Right lobe of liver (tissue), 4 donors: Measurements from ENCODE around the gene RAP1GAP.

ENCODE experiments used
- POLR2A ChIP-seq: fragments of 450-650 bp; IDR thresholded peaks from one replicate; pipeline ENCODE4 v1.6.1; 2017; ENCODE audit warnings: antibody characterized with exemption, mild to moderate bottlenecking
- TF ChIP-seq, protein P1 (sequence below), 4 donors: fragments of 200-600 bp in 3 of 4; fragments of 450-650 bp in 1 of 4; IDR thresholded peaks; one replicate each; pipeline versions ENCODE4 v1.5.1 to v1.8.0; 2016 to 2022; ENCODE audit warnings: antibody characterized with exemption in 4 of 4, mild to moderate bottlenecking in 2 of 4
- donor health status: DM: no; HTN: no; CAD: no.
- donor health status: DM: no; HTN: no; CAD: no.
- donor health status: DM: no; HTN: yes; CAD: no.

DNA sequence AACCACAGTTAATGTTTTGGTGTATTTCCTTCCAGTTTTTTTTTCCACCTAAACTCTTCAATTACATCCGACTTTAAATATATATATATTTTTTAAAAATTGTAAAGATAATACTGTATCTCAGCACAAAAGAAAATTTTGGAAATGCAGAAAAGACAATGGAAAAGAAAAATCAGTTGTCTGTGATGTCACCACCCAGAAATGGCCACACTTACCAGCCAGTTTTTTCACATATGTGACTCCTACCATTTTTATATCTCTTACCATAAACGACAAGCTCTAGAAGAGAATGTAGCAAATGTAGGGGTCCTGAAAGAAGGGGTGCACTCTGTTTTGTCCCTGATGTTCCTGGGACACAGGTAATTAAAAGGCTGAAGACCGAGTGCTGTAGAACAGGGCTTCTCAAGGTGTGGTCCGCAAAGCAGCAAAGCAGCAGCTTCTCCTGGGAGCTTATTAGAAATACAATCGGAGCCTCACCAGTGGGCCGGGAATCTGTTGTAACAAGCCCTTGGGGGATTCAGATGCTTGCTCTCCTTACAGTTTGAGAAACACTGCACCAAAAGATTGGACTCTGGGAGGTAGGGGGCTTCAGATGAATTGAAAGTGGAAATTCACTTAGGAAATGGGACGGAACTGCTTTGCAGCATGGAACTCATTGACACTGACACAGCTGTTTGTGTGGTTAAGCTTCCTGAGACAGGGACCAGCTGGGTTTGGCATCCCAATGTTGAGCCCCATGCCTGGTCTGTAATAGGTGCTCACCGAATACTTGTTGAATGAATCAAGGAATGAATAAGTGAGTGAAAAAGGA lies 115.8 kb downstream of the RAP1GAP start:
- no peak for TF ChIP-seq POLR2A
- TF ChIP-seq, protein P1, sequence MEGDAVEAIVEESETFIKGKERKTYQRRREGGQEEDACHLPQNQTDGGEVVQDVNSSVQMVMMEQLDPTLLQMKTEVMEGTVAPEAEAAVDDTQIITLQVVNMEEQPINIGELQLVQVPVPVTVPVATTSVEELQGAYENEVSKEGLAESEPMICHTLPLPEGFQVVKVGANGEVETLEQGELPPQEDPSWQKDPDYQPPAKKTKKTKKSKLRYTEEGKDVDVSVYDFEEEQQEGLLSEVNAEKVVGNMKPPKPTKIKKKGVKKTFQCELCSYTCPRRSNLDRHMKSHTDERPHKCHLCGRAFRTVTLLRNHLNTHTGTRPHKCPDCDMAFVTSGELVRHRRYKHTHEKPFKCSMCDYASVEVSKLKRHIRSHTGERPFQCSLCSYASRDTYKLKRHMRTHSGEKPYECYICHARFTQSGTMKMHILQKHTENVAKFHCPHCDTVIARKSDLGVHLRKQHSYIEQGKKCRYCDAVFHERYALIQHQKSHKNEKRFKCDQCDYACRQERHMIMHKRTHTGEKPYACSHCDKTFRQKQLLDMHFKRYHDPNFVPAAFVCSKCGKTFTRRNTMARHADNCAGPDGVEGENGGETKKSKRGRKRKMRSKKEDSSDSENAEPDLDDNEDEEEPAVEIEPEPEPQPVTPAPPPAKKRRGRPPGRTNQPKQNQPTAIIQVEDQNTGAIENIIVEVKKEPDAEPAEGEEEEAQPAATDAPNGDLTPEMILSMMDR (IDR thresholded peaks at IDR 0.05), result no peak
